ENCODE results near the gene PCGF1.

PCGF1 gene

DNA sequence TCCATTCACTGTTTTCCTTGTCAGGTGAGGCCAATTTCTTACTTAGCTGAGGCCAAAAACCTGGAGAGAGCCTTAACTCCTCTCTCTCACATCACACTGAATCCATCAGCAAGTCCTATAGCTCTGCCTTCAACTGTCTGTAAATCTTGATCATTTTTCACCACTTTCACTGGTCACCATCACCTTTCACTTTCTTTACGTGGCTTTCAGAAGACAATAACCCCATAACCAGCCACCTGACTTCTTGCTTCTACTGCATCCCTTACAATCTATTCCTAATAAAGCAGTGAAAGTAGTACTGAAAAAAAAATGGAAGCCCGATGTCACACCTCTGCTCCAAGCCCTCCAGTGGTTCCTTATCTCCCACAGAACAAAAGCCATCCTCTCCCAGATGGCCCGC is 38.5 kb upstream of the PCGF1 start:
- no peak for TF ChIP-seq CTCF (IDR thresholded peaks at IDR 0.05; ENCODE audit: insufficient read depth, low read depth, low read length, missing control alignments)
- no peak overlapping the region for H3K4me3 ChIP-seq (ENCODE audit: low read length)
- DNase-seq (ENCODE audit: low read depth), result no peak

DNA sequence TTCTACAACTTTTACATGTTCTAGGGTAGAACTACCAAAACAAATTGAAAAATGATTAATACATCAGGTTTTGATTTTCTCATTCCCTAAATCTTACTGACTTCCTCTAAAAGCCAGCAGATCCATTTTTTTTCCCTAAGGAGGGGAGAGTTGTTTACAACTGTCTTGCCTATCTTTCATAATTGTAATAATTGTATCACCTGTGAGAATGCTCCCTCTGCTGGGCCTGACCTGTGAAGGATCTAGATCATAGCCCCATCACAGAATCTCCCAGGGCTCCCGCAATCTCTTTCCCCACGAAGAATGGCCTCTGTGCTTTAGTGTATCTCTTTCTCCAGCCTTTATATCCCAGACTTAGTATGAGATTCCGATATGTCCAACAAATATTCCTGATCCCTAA is 37.1 kb upstream of the PCGF1 start:
- peak; percentile 46 for DNase-seq (ENCODE audit: low read depth)
- no peak overlapping the region for H3K4me3 ChIP-seq (ENCODE audit: low read length)
- peak; percentile 55 for TF ChIP-seq CTCF (IDR thresholded peaks at IDR 0.05; ENCODE audit: insufficient read depth, low read depth, low read length, missing control alignments)

- TF ChIP-seq CTCF (IDR thresholded peaks at IDR 0.05; ENCODE audit: insufficient read depth, low read depth, low read length, missing control alignments), result no peak
- DNase-seq (ENCODE audit: low read depth), result no peak
- no peak overlapping the region for H3K4me3 ChIP-seq (ENCODE audit: low read length)
These were observed 35.5 kb upstream of the PCGF1 start for GRCh38 chr2:74542978-74543377.

GRCh38 chr2:74540291-74540690 is 32.8 kb upstream of the PCGF1 start:
- H3K4me3 ChIP-seq (ENCODE audit: low read length), result no peak overlapping the region
- no peak for DNase-seq (ENCODE audit: low read depth)
- TF ChIP-seq CTCF (IDR thresholded peaks at IDR 0.05; ENCODE audit: insufficient read depth, low read depth, low read length, missing control alignments), result no peak

DNA sequence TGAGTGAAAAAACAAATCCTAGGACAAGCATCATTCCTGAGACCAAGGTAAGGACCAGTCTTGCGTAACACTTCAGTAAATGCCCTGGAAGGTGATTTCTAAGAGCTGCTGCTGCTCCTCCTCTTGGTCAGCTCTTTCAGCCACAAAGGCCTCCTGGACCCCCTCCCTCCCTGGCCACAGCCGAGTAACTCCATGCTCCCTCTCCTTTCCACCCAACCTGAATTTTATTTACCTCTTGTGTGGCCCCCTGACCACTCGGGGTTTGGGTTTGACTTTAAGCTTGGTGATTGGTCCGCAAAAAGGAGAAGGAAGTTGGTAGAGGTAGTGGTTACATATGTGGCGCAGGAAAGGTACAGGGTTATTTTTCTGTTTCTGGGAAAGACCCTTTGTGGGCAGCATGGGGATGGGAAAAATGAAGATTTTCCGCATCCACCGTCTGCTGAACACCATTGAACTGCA is 31.4 kb upstream of the PCGF1 start:
- no peak for TF ChIP-seq CTCF (IDR thresholded peaks at IDR 0.05; ENCODE audit: insufficient read depth, low read depth, low read length, missing control alignments)
- H3K4me3 ChIP-seq (ENCODE audit: low read length), result no peak overlapping the region
- no peak for DNase-seq (ENCODE audit: low read depth)

DNA sequence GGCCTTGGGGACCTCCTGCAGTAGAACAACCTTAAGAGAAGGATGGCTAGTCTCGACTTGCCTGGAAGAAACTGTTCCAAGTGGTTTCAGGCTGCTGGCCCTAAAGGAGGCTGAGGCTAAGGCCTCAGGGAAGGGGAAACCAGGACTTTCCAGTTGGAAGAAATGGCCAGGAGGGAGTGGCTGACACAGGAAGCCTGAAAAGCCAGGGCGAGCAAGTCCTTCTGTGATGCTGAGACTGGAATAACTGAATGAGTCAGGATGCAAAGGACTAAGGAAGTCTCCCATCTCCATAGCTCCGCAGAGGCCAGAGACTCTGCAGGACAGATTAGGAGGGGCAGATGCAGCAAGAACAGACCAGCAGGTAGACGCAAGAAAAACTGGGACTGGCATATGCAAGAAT is 29.6 kb upstream of the PCGF1 start:
- no peak for TF ChIP-seq CTCF (IDR thresholded peaks at IDR 0.05; ENCODE audit: insufficient read depth, low read depth, low read length, missing control alignments)
- no peak overlapping the region for H3K4me3 ChIP-seq (ENCODE audit: low read length)
- DNase-seq (ENCODE audit: low read depth), result peak; percentile 76

DNA sequence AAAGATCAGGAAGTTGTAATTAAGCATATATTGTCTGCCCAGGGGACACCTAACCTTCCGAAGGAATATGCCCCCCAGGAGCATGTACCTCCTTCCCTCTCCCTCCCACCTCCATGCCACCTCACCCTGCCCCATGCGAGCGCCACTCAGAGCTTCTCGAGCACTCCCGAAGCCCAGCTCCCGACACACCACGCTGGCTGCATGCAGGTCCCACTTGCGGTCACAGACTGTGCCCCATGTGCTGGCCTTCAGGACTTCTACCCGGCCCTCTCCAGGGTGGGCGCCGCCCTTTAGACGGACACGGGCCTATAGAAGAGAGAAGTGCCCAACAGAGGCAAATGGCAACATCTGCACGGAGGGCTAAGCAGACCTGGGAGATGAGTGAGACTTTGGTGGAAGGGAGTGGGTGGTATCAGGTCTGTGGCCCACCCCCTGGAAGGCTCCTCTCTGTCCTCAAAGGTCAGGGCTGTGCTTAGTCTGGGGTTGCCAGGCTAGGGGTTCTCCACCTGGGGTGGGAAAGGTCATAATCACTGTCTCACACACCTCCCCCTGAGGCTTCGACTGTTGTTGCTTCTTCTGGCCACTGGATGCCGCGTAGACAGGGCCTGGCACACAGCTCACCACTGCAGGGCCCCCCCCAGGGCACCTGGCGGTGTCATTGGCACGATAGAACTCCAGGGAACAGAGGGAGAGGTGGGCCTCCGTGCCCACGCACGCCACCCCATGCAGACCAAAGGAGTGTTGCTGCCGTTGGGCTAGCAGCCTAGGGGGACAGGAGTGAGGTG is 28.9 kb upstream of the PCGF1 start:
- DNase-seq (ENCODE audit: low read depth), result no peak
- TF ChIP-seq CTCF (IDR thresholded peaks at IDR 0.05; ENCODE audit: insufficient read depth, low read depth, low read length, missing control alignments), result no peak
- H3K4me3 ChIP-seq (ENCODE audit: low read length), result no peak overlapping the region
